Measurements from ENCODE around the gene SLC22A24.
"Not testable (repeated sequence)": the region's sequence is repeated elsewhere in the genome, so short reads cannot be mapped to it uniquely, and the experiment has no call there.

Gene SLC22A24

GRCh38 chr11:63144121-63144520, at the start of gene SLC22A24:
TSS of gene SLC22A24 (minus strand) at chr11:63144221. CDS start at chr11:63143779, 442 bp downstream.
- no peak for FAIRE-seq

GRCh38 chr11:63180536-63180935, 36.5 kb upstream of the SLC22A24 start:
- no peak for FAIRE-seq

GRCh38 chr11:63179432-63180041, 35.5 kb upstream of the SLC22A24 start:
- no peak for FAIRE-seq

GRCh38 chr11:63177872-63178271, 33.9 kb upstream of the SLC22A24 start:
- FAIRE-seq, result no peak

- no peak for FAIRE-seq
Measured at GRCh38 chr11:63165706-63166310, 21.8 kb upstream of the SLC22A24 start.

- no peak for FAIRE-seq
Measured at GRCh38 chr11:63155794-63156193, 11.8 kb upstream of the SLC22A24 start.

GRCh38 chr11:63146581-63146980, 2.6 kb upstream of the SLC22A24 start:
- FAIRE-seq, result no peak

GRCh38 chr11:63142459-63142858, 1.6 kb downstream of the SLC22A24 start:
- no peak for FAIRE-seq

GRCh38 chr11:63132985-63133775, 10.8 kb downstream of the SLC22A24 start:
- no peak for FAIRE-seq

GRCh38 chr11:63099555-63099954, 44.5 kb downstream of the SLC22A24 start:
- no peak for FAIRE-seq

GRCh38 chr11:63080682-63081081, 63.3 kb downstream of the SLC22A24 start:
- no peak for FAIRE-seq

GRCh38 chr11:63046203-63046602, 97.8 kb downstream of the SLC22A24 start:
- FAIRE-seq, result not testable (repeated sequence)

GRCh38 chr11:63042596-63042995, 101.4 kb downstream of the SLC22A24 start:
- no peak for FAIRE-seq

- FAIRE-seq, result no peak
Measured at GRCh38 chr11:63032457-63032856, 111.6 kb downstream of the SLC22A24 start.
